Suprapubic skin (tissue), 3 donors: ENCODE data around the gene COL4A6.

Source experiments
- CTCF ChIP-seq, 2 donors: fragments of 200-600 bp in 1 of 2; fragments of 450-650 bp in 1 of 2; sonication (generic) in 1 of 2; IDR thresholded peaks; one replicate each; pipeline ENCODE4 v1.5.1; 2016 to 2019; ENCODE audit warnings: antibody characterized with exemption in 2 of 2, mild to moderate bottlenecking in 1 of 2, moderate library complexity in 1 of 2
- EP300 ChIP-seq: sonication (generic); formaldehyde crosslinking; IDR thresholded peaks from one replicate; pipeline ENCODE4 v1.6.1; 2017; ENCODE audit warnings: antibody characterized with exemption

- TF ChIP-seq CTCF (IDR thresholded peaks at IDR 0.05) (no peak), EP300 (no peak)
These were observed 132.1 kb downstream of the COL4A6 start for GRCh38 chrX:108306086-108306485.
